ENCODE results near the gene FOXL2.

DNA sequence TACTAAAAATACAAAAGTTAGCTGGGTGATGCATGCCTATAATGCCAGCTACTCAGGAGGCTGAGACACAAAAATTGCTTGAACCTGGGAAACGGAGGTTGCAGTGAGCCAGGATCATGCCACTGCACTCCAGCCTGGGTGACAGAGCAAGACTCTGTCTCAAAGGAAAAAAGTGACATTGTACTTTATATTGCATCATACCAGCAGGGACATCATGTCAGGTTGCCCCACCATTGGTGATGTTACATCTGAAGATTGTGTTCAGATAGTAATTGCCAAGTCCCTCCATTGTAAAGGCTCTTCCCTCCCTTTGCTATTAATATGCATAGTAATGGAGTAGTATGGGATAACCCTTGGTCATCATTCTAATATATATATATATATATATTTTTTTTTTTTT, 44.8 kb downstream of the FOXL2 start:
- TF ChIP-seq, protein P1, sequence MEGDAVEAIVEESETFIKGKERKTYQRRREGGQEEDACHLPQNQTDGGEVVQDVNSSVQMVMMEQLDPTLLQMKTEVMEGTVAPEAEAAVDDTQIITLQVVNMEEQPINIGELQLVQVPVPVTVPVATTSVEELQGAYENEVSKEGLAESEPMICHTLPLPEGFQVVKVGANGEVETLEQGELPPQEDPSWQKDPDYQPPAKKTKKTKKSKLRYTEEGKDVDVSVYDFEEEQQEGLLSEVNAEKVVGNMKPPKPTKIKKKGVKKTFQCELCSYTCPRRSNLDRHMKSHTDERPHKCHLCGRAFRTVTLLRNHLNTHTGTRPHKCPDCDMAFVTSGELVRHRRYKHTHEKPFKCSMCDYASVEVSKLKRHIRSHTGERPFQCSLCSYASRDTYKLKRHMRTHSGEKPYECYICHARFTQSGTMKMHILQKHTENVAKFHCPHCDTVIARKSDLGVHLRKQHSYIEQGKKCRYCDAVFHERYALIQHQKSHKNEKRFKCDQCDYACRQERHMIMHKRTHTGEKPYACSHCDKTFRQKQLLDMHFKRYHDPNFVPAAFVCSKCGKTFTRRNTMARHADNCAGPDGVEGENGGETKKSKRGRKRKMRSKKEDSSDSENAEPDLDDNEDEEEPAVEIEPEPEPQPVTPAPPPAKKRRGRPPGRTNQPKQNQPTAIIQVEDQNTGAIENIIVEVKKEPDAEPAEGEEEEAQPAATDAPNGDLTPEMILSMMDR (IDR thresholded peaks at IDR 0.05 in 4 of 5, conservative IDR thresholded peaks at IDR 0.05 in 1 of 5): no peak
- no peak for TF ChIP-seq POLR2A (IDR thresholded peaks at IDR 0.05)

Data from gastrocnemius medialis (tissue), 4 donors.